ENCODE results near the gene SULT4A1. TPM values are rescaled to one million over a fixed set of nuclear protein-coding genes. Genes with fewer than 3 reads are reported as not detected.

Gene SULT4A1
- total RNA-seq, 1 experiment from 2014 or later = 15.0 TPM

DNA sequence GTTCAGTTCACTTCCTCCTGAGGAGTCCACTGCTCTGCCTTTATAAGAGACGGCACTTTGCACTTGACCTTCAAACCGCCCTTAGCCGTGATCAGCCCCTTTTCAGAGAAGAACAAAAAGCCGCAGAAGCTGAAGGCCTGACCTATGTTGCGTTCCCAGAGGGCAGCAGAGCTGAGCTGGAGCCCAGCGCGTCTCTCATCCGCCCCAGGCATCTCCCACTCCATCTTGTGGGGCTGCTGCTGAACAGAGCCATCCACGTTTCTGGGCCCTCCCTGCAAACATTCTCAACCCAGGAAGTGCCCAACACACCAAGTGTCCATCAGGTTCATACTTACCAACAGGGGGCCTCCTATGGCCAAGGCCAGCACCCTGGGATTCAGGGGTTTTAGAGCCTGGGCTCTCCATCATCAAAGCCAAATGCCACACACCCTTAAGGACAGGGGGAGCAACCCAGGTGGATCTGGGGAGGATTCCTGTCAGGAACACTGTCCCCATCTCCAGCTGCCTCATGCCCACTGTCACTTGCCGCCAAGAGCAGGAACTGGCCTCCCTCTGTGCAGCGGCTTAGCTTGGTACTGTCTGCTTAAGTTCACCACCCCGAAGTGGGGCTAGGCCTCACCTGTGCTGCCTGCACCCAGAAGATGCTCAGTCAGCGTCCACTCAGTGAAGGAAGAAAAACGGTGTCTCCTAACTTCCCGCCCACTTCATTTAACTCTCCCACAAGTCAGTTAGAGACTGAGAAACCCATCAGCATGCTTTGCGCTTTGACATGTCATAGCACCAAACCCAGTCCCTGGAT lies 34.2 kb downstream of the SULT4A1 start:
- Histone ChIP-seq H3K4me1 (ENCODE audit: insufficient read depth, low read length) (peaks cover 1% of the 10 kb centered on the region; the same call in 1 of the 2 replicates), H2BK5ac (ENCODE audit: insufficient read length, low read length) (no peak overlapping the region), H2BK15ac (ENCODE audit: low read depth, low read length) (no peak overlapping the region), H3K9ac (ENCODE audit: extremely low read depth, insufficient read length, low read length) (no peak overlapping the region), H3K27ac (ENCODE audit: insufficient read length, low read depth, low read length) (no peak overlapping the region), H3K14ac (ENCODE audit: insufficient read depth, low read length) (no peak overlapping the region; the same call in 1 of the 2 replicates), H3K79me2 (ENCODE audit: insufficient read depth, low read length) (no peaks in the 10 kb centered on the region), H3K9me3 (ENCODE audit: control insufficient read depth, low read depth, low read length) (no peaks in the 10 kb centered on the region), H3K56ac (ENCODE audit: insufficient read length, low read depth, low read length) (no peak overlapping the region), H2AK5ac (ENCODE audit: insufficient read length, low read length) (no peak overlapping the region), H3T11ph (ENCODE audit: low read length) (no peak overlapping the region), H4K5ac (ENCODE audit: insufficient read length, low read depth, low read length) (no peak overlapping the region), H3K23ac (ENCODE audit: insufficient read length, low read depth, low read length) (no peak overlapping the region), H3K4ac (ENCODE audit: low read depth, low read length) (no peak overlapping the region), H2BK120ac (ENCODE audit: low read depth, low read length, poor library complexity, severe bottlenecking) (no peak overlapping the region), H4K91ac (ENCODE audit: insufficient read length, low read depth, low read length) (no peak overlapping the region), H3K79me1 (ENCODE audit: insufficient read depth, low read depth, low read length, poor library complexity, severe bottlenecking) (no peaks in the 10 kb centered on the region), H2AFZ (ENCODE audit: low read length) (no peak overlapping the region), H2BK20ac (ENCODE audit: low read depth, low read length, poor library complexity, severe bottlenecking) (no peak overlapping the region), H3K23me2 (ENCODE audit: insufficient read length, low read depth, low read length, poor library complexity, severe bottlenecking) (no peaks in the 10 kb centered on the region), H4K8ac (replicated peaks; ENCODE audit: insufficient read length, low read depth, low read length) (no peak overlapping the region), H2BK12ac (ENCODE audit: insufficient read length, low read depth, low read length) (no peak overlapping the region), H4K20me1 (ENCODE audit: control insufficient read depth, insufficient read depth, insufficient read length) (no peaks in the 10 kb centered on the region), H3K4me2 (ENCODE audit: insufficient read depth, insufficient read length, low read length) (no peak overlapping the region), H3K27me3 (ENCODE audit: insufficient read depth, low read length) (no peaks in the 10 kb centered on the region), H3K18ac (ENCODE audit: insufficient read length, low read depth, low read length) (no peak overlapping the region)
- Mint-ChIP-seq H3K4me1 (peaks cover 45 to 50% of the 10 kb centered on the region in 2 experiments), H3K27ac (peak overlapping the region in 1 of 3 experiments; percentile 38; a peak in 1 of 7 replicates), H3K9me3 (no peaks in the 10 kb centered on the region), H3K36me3 (ENCODE audit: insufficient read depth in 1 of 3, low read depth in 3 of 3) (peaks cover 10 to 52% (median 41%) of the 10 kb centered on the region in 3 experiments; a peak in 6 of 7 replicates), H3K4me3 (no peak overlapping the region; a peak in 1 of 5 replicates), H3K27me3 (ENCODE audit: low read depth) (peaks cover 2% of the 10 kb centered on the region; the same call in 1 of the 2 replicates)
- DNase-seq = peak; percentile 25
- no CpG with 5 or more reads among the region's 16 CpGs for WGBS (ENCODE audit: extremely low coverage, insufficient read length, low lambda C conversion rate)
- TF ChIP-seq, protein P1, sequence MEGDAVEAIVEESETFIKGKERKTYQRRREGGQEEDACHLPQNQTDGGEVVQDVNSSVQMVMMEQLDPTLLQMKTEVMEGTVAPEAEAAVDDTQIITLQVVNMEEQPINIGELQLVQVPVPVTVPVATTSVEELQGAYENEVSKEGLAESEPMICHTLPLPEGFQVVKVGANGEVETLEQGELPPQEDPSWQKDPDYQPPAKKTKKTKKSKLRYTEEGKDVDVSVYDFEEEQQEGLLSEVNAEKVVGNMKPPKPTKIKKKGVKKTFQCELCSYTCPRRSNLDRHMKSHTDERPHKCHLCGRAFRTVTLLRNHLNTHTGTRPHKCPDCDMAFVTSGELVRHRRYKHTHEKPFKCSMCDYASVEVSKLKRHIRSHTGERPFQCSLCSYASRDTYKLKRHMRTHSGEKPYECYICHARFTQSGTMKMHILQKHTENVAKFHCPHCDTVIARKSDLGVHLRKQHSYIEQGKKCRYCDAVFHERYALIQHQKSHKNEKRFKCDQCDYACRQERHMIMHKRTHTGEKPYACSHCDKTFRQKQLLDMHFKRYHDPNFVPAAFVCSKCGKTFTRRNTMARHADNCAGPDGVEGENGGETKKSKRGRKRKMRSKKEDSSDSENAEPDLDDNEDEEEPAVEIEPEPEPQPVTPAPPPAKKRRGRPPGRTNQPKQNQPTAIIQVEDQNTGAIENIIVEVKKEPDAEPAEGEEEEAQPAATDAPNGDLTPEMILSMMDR (conservative IDR thresholded peaks at IDR 0.05) = no peak; the same call in 2 of the 3 replicates

Measured in H9 (cell line).